Measurements from ENCODE around the gene ZKSCAN3. TPM values are rescaled to one million over a fixed set of nuclear protein-coding genes. Genes with fewer than 3 reads are reported as not detected.
A peak's percentile ranks its signal among the peaks of the same experiment; 100 is the strongest.

The ZKSCAN3 gene
- total and polyA plus RNA-seq, 12 donors: 1.0 to 6.8 (median 4.8) TPM

DNA sequence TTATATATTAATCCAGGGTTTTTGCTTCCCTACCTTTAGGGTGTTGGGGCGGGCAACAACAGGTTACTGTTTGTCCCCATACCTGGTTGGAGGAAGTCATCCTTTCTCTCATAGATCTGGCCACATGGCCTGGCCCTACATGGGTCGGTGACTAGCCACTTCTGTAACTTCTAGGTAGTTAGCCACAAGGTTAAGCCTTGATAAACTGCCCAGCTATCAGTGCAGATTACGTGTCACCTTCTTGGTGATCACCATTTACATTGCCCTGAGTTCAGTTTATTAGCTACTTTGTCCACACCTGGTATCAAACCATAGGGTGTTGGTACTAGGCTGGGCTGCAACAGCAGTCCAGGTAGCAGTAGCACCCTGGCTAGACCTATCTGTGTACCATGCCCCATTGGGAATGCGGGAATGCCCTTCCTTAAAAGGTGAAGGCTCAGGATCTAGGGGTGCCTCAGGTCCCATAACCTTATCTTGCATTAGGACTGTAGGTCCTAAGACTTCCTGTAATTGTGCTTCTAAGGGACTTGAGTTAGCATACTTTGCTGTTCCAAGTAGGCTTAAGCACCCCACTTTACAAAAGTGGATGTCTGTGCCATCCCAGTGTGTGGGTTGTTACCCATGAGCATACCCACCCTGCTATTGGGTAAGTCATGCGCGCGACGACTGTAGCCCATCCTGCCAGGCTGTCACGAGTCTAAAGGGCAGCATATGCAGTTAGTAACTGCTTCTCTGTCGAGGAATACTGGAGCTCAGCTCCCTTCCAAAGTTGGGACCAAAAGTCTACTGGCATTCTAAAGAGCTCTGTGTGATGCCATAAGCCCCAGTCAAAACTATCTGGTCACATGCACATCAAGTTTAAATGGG lies 5.2 kb downstream of the ZKSCAN3 start:
- Histone ChIP-seq H3K27me3 (no peaks in the 10 kb centered on the region), H3K4me1 (peaks cover 9 to 45% (median 35%) of the 10 kb centered on the region in 9 donors), H3K36me3 (peaks cover 0 to 10% (median under 1%) of the 10 kb centered on the region in 9 donors), H3K4me3 (peak overlapping the region in 8 of 10 donors; percentile 51 to 90 (median 65)), H3K27ac (peak overlapping the region; percentile 68 to 94 (median 84)), H3K9me3 (no peaks in the 10 kb centered on the region)
- no peak for ATAC-seq
- DNase-seq: no peak
- WGBS, 2 donors: 88 to 91% methylated on average over 10 of the region's 10 CpGs
- TF ChIP-seq, protein P1, sequence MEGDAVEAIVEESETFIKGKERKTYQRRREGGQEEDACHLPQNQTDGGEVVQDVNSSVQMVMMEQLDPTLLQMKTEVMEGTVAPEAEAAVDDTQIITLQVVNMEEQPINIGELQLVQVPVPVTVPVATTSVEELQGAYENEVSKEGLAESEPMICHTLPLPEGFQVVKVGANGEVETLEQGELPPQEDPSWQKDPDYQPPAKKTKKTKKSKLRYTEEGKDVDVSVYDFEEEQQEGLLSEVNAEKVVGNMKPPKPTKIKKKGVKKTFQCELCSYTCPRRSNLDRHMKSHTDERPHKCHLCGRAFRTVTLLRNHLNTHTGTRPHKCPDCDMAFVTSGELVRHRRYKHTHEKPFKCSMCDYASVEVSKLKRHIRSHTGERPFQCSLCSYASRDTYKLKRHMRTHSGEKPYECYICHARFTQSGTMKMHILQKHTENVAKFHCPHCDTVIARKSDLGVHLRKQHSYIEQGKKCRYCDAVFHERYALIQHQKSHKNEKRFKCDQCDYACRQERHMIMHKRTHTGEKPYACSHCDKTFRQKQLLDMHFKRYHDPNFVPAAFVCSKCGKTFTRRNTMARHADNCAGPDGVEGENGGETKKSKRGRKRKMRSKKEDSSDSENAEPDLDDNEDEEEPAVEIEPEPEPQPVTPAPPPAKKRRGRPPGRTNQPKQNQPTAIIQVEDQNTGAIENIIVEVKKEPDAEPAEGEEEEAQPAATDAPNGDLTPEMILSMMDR (IDR thresholded peaks at IDR 0.05): no peak
- intact Hi-C loops (cut with DNase I): loop anchor here in 9 of 10 donors (2.0 to 10.0 kb wide), 11 partner anchors 88 to 450 kb away; partner anchors contain the start of genes ZSCAN26 (in 4 of the 9), ZSCAN9 (in 3 of the 9), NKAPL (in 1 of the 9) and ZKSCAN4 (in 1 of the 9)

DNA sequence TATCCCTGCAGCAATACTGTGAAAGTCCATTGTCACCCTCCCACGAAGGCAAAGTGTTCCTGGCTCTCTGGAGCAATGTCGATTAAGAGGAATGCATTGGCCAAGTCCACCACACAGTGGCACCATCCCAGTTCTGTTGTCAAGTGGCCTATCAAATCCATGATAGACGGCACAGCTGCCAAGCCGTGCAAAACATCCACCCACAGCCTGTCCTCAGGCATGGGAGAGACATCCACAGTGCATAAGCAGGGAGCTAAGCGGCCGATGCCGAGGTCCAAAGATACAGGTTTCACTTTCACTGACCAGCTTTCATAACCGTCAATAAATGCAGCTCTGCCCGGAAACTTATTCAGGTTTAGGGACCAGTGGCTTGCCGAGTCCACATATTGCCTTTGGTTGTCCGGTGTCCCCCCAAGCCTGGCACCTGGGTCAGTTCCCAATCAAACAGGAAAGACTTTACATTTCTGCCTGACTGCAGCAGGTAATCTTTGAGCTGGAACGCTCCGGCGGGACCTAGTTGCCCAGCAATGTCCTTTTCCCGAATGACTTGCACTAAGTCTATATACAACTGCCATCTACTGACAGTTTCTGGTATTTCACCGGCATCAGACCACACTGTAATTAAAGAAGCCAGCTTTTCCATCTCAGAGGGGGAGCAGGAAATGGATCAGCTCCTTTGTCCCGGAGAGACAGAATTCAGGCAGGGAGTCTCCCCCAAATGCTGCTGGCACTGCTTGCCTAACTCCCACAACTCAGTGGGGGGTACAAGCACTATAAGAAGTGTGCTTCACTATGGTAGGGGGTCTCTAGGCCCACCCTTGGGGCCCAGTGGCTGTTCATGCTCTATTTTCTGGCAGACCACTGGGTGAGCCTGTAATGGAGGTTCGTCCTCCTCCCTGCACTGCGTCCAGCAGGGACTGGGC lies 6.3 kb downstream of the ZKSCAN3 start:
- Histone ChIP-seq H3K9me3 (no peaks in the 10 kb centered on the region), H3K4me3 (peak overlapping the region; percentile 50 to 90 (median 65)), H3K4me1 (peaks cover 9 to 36% (median 30%) of the 10 kb centered on the region in 9 donors), H3K27ac (peak overlapping the region; percentile 68 to 94 (median 84)), H3K27me3 (no peaks in the 10 kb centered on the region), H3K36me3 (peaks cover 0 to 21% (median 6%) of the 10 kb centered on the region in 9 donors)
- peak; percentile 85 to 93 (median 90) for ATAC-seq
- intact Hi-C loops (cut with DNase I): loop anchor here (1.0 to 10.0 kb wide), 13 partner anchors 75 to 451 kb away; partner anchors contain the start of genes ZSCAN9 (in 3 of the 10), ZSCAN26 (in 2 of the 10), NKAPL (in 1 of the 10) and PGBD1 (in 1 of the 10)
- TF ChIP-seq, protein P1 (IDR thresholded peaks at IDR 0.05): peak; percentile 66 to 84 (median 79)
- DNase-seq: peak; percentile 63 to 90
- WGBS, 2 donors: 2% methylated on average over 19 of the region's 19 CpGs

DNA sequence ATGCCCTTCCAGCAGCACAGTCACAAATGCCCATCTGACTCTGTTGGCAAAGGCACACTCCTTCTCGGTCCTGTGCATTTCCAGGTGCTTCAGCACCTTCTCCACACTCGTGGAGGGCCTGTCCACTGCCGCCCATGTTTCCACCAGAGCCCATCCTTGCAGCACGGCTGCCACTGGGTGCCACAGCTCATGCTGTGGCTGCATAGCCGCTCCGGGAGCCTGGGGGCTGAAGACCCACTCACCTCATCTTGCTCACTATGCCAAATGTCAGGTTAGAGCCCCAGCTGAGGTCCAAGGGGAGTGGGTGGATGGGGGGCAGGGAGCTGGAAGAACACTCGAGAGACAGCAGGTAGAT lies 6.9 kb downstream of the ZKSCAN3 start:
- 69 to 71% methylated on average over 7 of the region's 7 CpGs for WGBS, 2 donors
- ATAC-seq: peak in 1 of 8 donors; percentile 20
- TF ChIP-seq, protein P1 (IDR thresholded peaks at IDR 0.05): no peak
- peak overlapping the region in 8 of 10 donors; percentile 74 to 94 (median 86) for H3K27ac ChIP-seq
- no peaks in the 10 kb centered on the region for H3K9me3 ChIP-seq
- H3K4me3 ChIP-seq: peak overlapping the region in 4 of 10 donors; percentile 64 to 90 (median 72)
- DNase-seq: no peak
- no peaks in the 10 kb centered on the region for H3K27me3 ChIP-seq
- peaks cover 9 to 29% (median 24%) of the 10 kb centered on the region in 9 donors for H3K4me1 ChIP-seq
- intact Hi-C loops (cut with DNase I): loop anchor here (1.0 to 10.0 kb wide), 13 partner anchors 76 to 452 kb away; partner anchors contain the start of genes ZSCAN9 (in 3 of the 10), ZSCAN26 (in 2 of the 10), NKAPL (in 1 of the 10) and PGBD1 (in 1 of the 10)
- peaks cover 0 to 27% (median 6%) of the 10 kb centered on the region in 9 donors for H3K36me3 ChIP-seq
